Superior temporal gyrus (tissue), 1 donor: Measurements from ENCODE around the gene ZNF519.
"Not testable (repeated sequence)": the region's sequence is repeated elsewhere in the genome, so short reads cannot be mapped to it uniquely, and the experiment has no call there.

Source experiments
- DNase-seq: peaks from one replicate; pipeline ENCODE4 v3.0.0-alpha.2; 2016; ENCODE audit errors: extremely low spot score

ZNF519 gene

DNA sequence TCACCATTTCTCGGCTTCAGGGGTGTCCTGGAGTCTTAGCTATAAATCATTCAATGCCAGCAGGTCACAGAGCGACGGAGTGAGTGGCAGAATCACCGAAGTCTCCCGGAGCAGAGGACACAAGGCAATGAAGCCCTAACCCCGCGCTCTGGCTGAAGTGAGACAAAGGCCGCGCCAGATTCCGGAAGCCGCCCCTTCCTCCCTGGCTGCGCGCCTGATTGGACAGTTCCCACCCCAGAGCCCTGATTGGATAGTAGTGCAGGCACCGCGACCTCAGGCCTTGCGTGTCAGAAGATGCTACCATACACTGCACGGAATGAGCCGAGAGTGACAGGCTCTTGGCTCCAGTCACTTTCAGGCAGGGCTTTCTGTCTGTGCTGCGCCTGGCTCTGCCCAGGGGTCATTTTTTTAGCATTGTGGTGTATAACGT is at the start of gene ZNF519:
TSS of gene ZNF519 (minus strand) at position 165 of the 430 bp plus-strand sequence. CDS start at position 7, 158 bp downstream.
- peak; percentile 97 for DNase-seq

DNA sequence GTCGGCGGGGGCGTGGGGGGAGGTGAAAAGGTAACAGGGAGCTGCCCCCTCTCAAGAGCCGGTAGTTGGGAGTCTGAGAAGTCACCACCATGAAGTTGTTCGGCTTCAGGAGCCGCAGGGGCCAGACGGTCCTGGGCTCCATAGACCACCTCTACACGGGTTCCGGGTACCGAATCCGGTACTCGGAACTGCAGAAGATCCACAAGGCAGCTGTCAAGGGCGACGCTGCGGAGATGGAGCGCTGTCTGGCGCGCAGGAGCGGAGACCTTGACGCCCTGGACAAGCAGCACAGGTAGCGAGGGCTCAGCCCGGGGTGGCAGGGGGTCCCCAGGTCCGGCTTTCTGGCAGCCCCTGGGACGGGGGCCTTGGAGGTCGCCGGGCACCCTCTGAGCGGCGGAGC is 47.1 kb upstream of the ZNF519 start:
- no peak for DNase-seq

DNA sequence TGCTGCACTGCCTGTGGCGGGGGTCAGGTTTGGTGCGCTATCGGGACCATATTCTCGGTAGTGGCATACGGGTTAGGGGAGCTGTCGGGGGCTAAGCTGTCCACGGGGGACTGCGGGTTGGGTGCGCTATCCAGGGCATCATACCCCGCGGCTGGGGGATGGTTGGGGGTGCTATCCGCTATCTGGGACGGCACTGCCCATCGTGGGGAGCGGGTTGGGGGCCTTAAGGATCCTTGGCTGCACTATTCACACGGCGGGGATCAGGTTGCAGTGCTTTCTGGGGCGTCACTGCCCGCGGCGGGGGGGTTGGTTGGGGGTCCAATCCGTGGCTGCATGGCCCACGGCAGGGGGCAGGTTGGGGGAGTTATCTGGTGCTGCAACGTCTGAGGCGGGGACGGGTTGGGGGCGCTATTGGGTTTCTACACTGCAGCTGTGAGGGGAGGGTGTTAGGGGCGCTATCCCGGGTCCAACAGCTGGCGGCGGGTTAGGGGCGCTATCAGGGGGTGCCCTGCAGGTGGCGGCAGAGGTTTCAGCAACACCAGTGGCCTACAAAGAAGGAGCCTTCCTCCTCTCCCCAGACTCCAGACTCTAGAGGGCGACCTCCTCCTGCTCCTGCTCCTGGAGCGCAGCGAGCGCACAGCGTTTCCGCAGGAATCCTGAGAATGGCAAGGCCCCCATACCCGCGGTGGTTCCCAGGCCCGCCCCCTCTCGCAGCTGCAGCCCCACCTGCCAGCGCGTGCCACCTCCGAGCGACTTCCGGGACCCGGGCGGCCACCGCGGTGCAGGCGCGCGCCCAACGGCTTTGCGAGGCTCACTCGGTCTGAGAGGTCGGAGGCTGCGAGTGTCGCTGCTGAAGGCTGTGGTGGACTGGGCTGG is 46.3 kb upstream of the ZNF519 start:
- peak; percentile 47 for DNase-seq

DNA sequence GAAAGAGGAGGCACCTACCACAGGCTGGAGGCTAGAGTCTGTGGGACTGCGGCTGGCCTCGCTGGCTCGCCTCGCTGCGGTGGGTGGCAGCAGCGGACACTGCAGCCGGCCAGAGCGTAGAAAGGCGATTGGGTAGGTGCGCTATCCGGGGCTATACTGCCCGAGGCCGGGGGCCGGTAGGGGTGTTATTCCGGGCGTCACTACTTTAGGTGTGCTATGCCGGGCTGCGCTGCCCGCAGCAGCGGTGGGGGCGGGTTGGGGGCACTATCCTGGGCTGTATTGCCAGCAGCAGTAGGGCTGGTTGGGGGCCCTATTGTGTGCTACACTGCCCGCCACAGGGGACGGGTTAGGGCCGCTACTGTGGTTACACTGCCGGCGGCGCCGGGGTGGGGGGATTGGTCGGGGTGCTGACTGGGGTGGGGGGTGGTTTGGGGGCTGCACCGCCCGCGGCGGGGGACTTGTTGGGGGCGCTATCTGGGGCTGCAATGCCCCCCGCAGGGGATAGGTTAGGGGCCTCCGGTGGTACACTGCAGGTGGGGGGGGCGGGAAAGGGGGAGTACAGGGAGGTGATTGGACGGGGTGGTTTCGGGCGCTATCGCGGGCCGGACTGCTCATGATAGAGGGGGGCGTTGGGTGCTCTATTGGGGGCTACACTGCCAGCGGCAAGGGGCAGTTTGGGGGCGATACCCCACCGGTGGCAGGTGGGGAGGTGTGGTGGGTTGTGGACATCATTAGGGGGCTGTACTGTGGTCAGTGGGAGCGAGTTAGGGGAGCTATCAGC is 45.5 kb upstream of the ZNF519 start:
- not testable (repeated sequence) for DNase-seq

DNA sequence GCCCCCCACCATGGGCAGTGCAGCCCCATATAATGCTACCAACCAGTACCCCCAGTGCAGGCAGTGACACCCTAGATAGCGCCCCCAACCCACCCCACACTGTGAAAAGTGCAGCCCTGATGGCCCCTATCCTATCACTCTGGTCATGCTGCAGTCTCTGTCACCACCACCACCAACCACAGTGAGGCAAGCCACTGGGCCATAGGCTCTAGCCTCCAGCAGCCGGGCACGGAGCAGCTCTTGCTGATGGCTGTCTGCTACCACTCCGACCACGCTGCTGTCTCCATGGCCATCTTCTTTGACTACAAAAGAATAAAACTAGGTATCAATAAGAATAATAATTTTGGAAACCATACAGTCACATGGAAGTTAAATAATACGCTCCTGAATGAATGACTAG is 43.2 kb upstream of the ZNF519 start:
- DNase-seq = not testable (repeated sequence)

DNA sequence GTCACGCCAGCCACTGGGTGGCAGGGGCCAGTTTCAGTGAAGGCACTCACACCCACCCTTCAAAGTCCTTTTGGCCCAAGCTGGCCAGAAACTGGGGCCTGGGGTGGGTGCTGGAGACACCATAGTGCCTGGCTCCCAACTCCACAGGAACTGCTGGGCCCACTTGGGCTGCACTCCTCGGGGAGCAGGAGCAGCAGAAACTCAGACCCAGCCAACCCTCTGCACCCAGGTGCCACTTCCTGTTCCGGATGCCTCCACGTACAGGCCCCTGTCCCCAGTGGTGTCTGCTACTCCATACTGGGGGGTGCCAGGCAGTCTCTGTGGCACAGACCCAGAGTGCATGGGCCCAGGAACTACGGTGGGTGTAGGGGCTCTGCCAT is 42.5 kb upstream of the ZNF519 start:
- no peak for DNase-seq

DNA sequence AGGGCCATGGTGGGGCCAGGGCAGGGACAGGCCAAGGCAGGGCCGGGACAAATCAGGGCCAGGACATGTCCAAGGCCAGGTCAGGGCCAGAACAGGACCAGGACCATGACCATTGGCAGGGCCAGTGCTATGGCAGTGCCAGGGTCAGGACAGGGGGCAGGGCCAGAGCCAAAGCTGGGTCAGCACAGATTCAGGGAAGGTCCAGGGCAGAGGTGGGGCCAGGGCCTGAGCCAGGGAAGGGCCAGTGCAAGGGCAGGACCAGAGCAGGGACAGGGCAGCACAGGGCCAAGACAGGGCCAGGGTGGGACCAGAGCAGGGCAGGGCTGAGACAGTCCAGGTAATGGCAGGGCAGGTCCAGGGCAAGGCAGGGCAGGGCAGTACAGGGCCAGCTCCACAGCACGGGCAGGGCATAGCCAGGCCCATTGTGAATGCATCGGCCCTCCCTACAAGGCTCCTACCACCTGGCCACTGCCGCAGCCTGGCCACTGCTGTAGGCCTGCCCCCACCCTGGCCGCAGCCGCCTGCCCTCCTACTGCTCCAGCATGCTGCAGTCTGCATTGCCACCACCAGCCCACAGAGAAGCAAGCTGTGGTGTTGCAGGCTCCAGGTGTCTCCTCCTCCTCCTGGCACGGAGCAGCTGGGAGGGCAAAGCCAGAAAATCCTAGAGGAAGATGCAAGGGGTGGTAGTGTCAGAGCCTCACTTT is 41.9 kb upstream of the ZNF519 start:
- DNase-seq = not testable (repeated sequence)

DNA sequence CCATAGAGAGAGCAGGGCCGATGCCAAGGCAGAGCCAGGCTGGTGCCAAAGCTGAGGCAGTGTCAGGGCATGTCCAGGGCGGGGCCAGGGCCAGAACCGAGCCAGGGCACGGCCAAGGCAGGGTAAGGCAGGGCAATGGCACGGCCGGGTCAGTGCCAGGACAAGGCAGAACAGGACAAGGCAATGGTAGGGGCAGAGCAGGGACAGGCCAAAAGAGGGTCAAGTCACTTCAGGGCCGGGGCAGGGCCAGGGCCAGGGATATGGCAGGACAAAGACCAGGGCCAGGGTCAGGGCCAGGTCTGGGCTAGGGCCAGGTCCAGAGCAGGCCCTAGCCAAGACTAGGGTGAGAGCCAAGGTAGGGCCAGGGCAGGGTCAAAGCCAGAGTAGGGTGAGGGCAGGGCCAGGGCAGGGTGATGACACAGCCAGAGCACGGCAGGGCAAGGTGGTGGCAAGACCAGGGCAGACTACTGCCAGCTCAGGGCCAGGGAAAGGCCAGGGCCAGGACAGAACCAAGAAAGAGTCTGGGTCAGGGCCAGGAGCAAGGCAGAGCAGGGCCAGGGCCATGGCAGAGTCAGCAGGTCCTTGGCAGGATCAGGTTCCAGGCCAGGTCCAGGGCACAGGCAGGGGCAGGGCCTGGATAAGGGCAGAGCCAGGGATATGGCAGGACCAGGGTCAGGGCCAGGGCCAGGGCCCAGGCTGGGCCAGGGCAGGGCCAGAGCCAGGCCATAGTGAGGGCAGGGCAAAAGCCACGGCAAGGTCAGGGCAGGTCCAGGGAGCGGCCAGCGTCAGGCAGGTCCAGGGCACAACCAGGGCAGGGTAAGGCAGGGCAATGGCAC is 41.1 kb upstream of the ZNF519 start:
- not testable (repeated sequence) for DNase-seq

DNA sequence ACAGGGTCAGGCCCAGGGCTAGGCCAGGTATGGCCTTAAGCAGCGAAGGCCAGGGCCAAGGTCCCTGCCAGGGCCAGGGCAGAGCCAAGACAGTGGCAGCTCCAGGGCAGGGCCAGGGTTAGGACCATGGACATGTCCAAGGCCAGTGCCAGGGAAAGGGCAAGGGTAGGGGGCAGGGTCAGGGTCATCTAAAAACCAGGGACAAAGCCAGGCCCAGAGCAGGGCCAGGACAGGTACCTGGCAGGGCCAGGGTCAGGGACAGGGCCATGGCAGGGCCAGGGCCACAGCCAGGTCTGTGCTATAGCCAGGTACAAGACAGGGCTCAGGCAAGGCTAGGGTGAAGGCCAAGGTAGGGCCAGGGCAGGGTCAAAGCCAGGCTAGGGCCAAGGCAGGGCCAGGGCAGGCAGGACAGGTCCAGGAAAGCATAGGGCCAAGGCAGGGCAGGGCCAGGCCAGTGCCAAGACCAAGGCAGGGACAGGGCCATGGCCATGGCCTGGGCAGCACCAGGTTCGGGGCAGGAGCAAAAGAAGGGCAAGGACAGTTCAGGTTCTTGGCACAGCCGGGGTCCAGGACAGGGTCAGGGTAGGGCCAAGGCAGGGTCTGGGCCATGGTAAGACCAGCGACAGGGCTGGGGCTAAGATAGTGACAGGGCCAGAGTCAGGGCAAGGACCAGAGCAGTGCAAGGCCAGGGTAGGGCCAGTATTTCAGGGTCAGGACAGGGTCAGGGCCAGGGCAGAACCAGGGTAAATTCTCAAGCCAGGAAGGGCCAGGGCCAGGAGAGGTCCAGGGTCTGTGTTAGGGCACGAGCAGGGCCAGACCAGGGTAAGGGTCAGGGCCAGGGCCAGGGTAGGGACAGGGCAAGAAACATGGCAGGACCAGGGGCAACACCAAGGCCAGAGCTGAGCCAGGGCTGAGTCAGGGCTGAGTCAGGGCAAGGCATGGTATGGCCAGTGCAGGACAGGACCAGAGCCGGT is 40.2 kb upstream of the ZNF519 start:
- DNase-seq = not testable (repeated sequence)

DNA sequence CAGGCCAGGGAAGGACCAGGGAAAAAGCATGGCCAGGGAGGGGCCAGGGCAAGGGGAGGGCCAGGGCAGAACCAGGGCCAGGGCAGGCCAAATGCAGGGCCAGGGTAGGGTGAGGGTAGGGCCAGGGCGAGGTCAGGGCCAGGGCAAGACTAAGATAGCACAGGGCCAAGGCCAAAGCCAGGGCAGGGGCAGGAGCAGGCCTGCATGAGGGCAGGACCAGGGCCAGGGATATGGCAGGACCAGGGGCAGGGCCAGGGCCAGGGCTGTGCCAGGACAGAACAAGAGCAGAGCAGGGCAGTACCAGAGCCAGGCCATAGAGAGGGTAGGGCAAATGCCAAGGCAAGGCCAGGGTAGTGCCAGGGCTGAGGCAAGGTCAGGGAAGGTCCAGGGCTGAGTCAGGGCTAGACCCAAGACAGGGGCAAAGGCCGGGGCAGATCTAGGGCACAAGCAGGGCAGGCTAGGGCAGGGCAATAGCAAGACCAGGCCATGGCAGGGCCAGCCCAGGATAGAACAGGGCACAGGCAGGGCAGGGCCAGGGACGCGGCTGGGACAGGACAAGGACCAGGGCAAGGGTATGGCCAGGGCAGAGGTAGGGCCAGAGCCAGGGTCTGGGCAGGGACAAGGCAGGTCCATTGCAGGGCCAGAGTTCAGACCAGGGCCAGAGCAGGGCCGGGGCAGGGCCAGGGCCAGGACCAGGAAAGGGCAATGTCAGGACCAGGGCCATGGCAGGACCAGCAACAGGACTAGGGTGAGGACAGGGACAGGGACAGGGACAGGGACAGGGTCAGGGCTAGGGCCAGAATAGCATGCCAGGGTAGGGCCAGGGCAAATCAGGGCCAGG is 39.3 kb upstream of the ZNF519 start:
- DNase-seq = not testable (repeated sequence)

DNA sequence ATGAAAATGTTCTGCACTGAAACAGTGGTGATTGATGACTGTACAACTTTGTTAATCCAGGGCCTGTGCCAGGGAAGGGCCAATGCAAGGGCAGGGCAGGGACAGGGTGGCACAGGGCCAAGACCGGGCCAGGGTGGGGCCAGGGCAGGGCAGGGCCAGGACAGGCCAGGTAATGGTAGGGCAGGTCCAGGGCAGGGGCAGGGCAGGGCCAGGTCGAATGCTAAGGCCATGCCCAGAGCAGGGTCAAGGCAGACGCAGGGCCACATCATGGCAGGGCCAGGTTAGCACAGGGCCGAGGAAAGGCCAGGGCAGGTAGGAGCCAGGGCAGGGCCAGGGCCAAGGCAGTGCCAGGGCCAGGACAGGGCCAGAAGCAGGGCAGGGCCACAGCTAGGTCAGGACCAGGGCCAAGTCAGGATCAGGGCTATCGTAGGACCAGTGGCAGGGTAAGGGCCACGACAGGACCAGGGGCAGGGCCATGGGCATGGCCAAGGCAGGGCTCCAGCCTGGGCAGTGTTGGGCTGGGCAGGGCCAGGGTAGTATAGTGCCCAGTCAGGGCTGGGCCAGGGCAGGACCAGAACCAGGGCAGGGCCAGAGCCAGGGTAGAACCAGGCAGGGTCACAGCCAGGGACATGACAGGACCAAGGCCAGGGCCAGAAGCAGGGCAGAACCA is 38.3 kb upstream of the ZNF519 start:
- DNase-seq = not testable (repeated sequence)

DNA sequence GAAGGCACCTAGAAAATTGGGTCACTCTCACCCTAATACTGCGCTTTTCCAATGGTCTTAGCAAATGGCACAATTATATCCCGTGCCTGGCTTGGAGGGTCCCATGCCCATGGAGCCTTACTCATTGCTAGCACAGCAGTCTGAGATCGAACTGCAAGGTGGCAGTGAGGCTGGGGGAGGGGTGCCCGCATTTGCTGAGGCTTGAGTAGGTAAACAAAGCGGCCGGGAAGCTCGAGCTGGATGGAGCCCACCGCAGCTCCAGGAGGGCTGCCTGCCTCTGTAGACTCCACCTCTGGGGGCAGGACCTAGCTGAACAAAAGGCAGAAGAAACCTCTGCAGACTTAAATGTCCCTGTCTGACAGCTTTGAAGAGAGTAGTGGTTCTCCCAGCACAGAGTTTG is 30.7 kb upstream of the ZNF519 start:
- not testable (repeated sequence) for DNase-seq

DNA sequence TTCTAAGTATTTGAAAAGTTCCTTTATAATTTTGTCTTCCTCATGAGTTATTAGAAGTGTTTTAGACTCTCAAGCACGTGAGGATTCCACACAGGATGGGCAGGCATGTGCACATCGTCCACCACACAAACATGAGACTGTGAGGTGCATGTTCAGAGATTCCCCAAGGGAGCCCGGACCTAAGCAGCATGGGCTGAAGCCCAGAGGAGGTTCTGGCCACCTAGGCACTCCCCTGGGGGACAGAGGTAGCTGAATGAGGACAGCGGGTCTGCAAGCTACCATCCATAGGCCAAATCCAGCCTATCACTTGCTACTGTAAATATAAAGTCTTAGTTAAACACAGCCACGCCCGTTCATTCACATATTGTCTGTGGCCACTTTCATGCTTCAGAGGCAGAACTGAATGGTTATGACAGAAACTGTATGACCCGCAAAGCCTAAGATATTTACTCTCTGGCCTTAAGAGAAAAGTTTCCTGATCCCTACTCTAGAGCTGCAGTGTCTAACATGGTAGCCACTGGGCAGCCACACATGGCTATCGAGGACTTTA is 19.4 kb upstream of the ZNF519 start:
- DNase-seq = not testable (repeated sequence)

DNA sequence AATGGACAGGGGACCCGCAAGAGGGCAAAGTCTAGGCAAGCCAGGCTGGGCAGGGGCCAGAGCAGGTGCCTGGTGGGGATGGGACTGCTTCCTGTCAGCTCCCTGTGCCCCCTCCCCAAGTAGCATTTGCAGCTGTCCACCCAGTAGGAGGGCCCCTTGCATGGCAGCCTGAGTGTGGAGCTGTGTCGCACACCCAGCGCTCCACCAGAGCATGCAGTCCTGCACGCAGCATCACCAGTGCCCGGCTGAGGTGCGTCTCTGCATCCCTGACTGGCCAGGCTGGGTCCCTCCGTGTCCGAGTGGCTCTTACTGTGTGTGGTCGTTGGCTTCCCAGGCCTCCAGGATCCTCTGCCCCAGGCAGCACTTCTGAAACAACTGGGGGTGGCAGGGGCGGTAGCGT is 18.5 kb upstream of the ZNF519 start:
- not testable (repeated sequence) for DNase-seq

DNA sequence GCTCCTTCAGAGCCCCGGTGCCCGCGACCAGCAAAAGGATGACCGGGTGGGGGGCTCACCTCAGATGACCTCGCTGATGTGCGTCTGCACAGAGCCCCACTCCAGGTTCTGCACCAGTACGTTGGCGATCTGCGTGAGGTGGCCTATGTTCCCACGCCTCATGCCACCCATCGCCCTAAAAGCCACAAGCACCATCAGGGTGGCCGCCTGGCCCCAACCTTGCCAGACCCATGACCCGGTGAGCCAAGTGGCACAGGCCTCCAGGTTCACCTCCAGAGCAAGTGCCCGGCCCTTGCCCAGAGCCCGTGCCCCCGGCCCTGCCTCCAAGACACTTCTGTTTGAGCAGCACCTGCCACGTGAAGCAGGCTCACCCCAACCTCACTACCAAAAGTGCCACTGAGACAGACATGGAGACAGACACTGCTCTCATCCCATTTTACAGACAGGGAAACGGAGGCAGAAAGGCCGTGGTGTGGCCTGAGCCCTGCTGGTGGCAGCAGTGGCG is 17.7 kb upstream of the ZNF519 start:
- DNase-seq = not testable (repeated sequence)

DNA sequence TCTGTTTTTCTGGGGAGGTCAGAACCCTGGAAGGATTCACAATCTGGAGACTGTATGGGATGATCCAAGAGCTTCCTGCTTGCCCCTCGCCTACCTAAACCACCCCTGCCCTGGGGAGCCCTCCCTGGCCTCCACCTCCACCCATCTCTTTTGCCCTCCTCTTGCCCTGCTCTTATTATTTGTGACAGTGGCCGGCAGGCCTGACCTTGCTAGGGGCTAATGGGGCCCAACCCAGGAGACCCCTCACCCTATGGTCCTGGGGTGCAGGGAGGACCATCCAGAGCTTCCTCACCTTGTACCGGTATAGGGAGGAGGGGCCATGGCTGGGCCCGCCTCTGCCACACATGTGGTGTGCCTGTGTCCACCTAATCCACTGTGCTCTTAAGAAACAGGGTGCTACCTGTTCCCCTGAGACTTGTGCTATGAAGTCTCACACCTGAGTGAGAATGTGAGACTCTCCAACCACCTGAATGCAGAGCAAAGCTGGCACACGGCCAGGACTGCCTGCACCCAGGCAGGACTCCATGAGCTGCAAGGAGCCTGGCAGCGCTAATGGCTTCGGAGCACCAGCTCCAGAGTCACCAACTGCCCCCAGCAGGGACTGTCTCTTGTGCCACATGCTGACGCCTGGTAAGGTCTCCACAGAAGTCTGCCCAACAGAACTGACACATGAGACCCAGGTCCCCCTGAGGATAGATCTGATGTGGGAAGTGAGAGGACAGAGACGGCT is 17.1 kb upstream of the ZNF519 start:
- not testable (repeated sequence) for DNase-seq
